Activated CD4-positive, alpha-beta T cell treated with anti-CD3 and anti-CD28 coated beads, Interleukin-2, amount 50 U/mL, for 1 hour (primary cell): ENCODE measurements around the gene ITGB8.

Experiments
- DNase-seq: peaks from one replicate; pipeline ENCODE4 v3.0.0-alpha.2; 2020

Gene ITGB8

GRCh38 chr7:20435305-20435704, 104.6 kb downstream of the ITGB8 start:
- DNase-seq: no peak

- no peak for DNase-seq
These were observed 107.5 kb downstream of the ITGB8 start for GRCh38 chr7:20438248-20438647.

GRCh38 chr7:20438694-20439376, 108.1 kb downstream of the ITGB8 start:
- DNase-seq: no peak

- no peak for DNase-seq
These were observed 108.9 kb downstream of the ITGB8 start for GRCh38 chr7:20439416-20440185.

GRCh38 chr7:20440472-20441105, 109.9 kb downstream of the ITGB8 start:
- no peak for DNase-seq

- DNase-seq: no peak
These were observed 110.6 kb downstream of the ITGB8 start for GRCh38 chr7:20441346-20441745.

- DNase-seq: no peak
These were observed 111.3 kb downstream of the ITGB8 start for GRCh38 chr7:20441991-20442441.

- DNase-seq: no peak
These were observed 112.3 kb downstream of the ITGB8 start for GRCh38 chr7:20442951-20443350.

- DNase-seq: no peak
These were observed 113.5 kb downstream of the ITGB8 start for GRCh38 chr7:20444030-20444800.

GRCh38 chr7:20447021-20447650, 116.4 kb downstream of the ITGB8 start:
- DNase-seq: no peak

- no peak for DNase-seq
These were observed 118.5 kb downstream of the ITGB8 start for GRCh38 chr7:20449176-20449575.

- no peak for DNase-seq
These were observed 119.8 kb downstream of the ITGB8 start for GRCh38 chr7:20450536-20450935.

GRCh38 chr7:20454202-20454601, 123.5 kb downstream of the ITGB8 start:
- DNase-seq: no peak

- no peak for DNase-seq
These were observed 126.0 kb downstream of the ITGB8 start for GRCh38 chr7:20456701-20457100.

GRCh38 chr7:20458521-20458920, 127.8 kb downstream of the ITGB8 start:
- DNase-seq: no peak

GRCh38 chr7:20459419-20459818, 128.7 kb downstream of the ITGB8 start:
- DNase-seq: no peak

GRCh38 chr7:20464891-20465290, 134.2 kb downstream of the ITGB8 start:
- no peak for DNase-seq
